ENCODE data around the gene APMAP. TPM values are rescaled to one million over a fixed set of nuclear protein-coding genes. Genes with fewer than 3 reads are reported as not detected.

APMAP gene
- total RNA-seq, 3 donors from 2014 or later (not counting 1 experiment from before 2014, with no cell fraction given) = 205 to 212 (median 207) TPM

GRCh38 chr20:25032065-25032477 is 39.5 kb upstream of the APMAP start:
- H3K27me3 Mint-ChIP-seq (ENCODE audit: low read depth in 2 of 2) = no peaks in the 10 kb centered on the region
- intact Hi-C loops (cut with micrococcal nuclease) = no loop called here
- Histone ChIP-seq H3K36me3 (ENCODE audit: control insufficient read depth, insufficient read depth, low read length) (peaks cover 24% of the 10 kb centered on the region), H3K27ac (ENCODE audit: low read length) (no peak overlapping the region), H3K4me1 (ENCODE audit: control insufficient read depth, insufficient read depth, low read length) (peaks cover 15% of the 10 kb centered on the region), H3K4me3 (ENCODE audit: low read length) (no peak overlapping the region), H3K27me3 (ENCODE audit: control insufficient read depth, insufficient read depth, low read length) (no peaks in the 10 kb centered on the region), H3K9me3 (ENCODE audit: control insufficient read depth, insufficient read depth, low read length) (no peaks in the 10 kb centered on the region)
- peaks cover 38 to 57% of the 10 kb centered on the region in 2 donors for H3K4me1 Mint-ChIP-seq
- no peak overlapping the region for H3K4me3 Mint-ChIP-seq
- no peaks in the 10 kb centered on the region for H3K9me3 Mint-ChIP-seq
- DNase-seq (no peak), ATAC-seq (peak in 1 of 3 donors; percentile 14)
- TF ChIP-seq CTCF (IDR thresholded peaks at IDR 0.05) = no peak
- no peaks in the 10 kb centered on the region for H3K36me3 Mint-ChIP-seq
- H3K27ac Mint-ChIP-seq = no peak overlapping the region
- WGBS (ENCODE audit: insufficient coverage) = 98% methylated on average over 16 of the region's 16 CpGs

- H3K36me3 ChIP-seq (ENCODE audit: control insufficient read depth, insufficient read depth, low read length) = peaks cover 26% of the 10 kb centered on the region
- H3K9me3 Mint-ChIP-seq = no peaks in the 10 kb centered on the region
- WGBS (ENCODE audit: insufficient coverage) = 100% methylated on average over 3 of the region's 3 CpGs
- H3K36me3 Mint-ChIP-seq = no peaks in the 10 kb centered on the region
- H3K27ac Mint-ChIP-seq = peak overlapping the region in 1 of 2 donors; percentile 43
- DNase-seq = no peak
- no peak overlapping the region for H3K4me3 ChIP-seq (ENCODE audit: low read length)
- no peaks in the 10 kb centered on the region for H3K9me3 ChIP-seq (ENCODE audit: control insufficient read depth, insufficient read depth, low read length)
- no peak for ATAC-seq
- no peaks in the 10 kb centered on the region for H3K27me3 Mint-ChIP-seq (ENCODE audit: low read depth in 2 of 2)
- TF ChIP-seq CTCF (IDR thresholded peaks at IDR 0.05) = no peak
- intact Hi-C loops (cut with micrococcal nuclease) = no loop called here
- peaks cover 38 to 55% of the 10 kb centered on the region in 2 donors for H3K4me1 Mint-ChIP-seq
- H3K27ac ChIP-seq (ENCODE audit: low read length) = no peak overlapping the region
- H3K27me3 ChIP-seq (ENCODE audit: control insufficient read depth, insufficient read depth, low read length) = no peaks in the 10 kb centered on the region
- no peak overlapping the region for H3K4me3 Mint-ChIP-seq
- peaks cover 9% of the 10 kb centered on the region for H3K4me1 ChIP-seq (ENCODE audit: control insufficient read depth, insufficient read depth, low read length)
Observed at GRCh38 chr20:25031241-25031640, 38.7 kb upstream of the APMAP start.

DNA sequence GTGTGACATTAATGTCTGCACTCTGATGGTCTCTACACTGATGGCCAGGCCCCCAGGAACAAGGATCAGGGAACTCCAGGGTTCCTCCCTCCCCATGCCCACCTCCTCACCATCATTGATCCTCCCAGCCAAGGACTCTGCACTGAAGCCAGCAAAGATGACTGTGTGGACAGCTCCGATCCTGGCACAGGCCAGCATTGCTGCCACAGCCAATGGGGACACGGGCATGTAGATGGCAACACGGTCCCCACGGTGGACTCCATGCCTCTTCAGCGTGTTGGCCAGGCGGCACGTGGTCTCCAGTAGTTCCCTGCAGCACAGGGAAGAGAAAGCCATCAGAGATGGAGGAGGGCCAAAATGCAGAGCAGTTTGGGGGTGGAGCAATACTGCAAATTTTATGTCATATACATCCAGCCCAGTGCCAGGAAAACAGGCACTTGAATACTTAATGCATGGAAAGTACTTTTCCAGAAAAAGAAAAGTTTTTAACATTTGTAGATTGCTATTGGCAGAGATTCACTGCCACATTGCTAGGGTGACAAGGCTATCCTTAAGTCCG is 38.2 kb upstream of the APMAP start:
- WGBS (ENCODE audit: insufficient coverage) = 96% methylated on average over 8 of the region's 8 CpGs
- H3K36me3 Mint-ChIP-seq = no peaks in the 10 kb centered on the region
- DNase-seq (no peak), ATAC-seq (no peak)
- no peaks in the 10 kb centered on the region for H3K9me3 Mint-ChIP-seq
- H3K27me3 Mint-ChIP-seq (ENCODE audit: low read depth in 2 of 2) = no peaks in the 10 kb centered on the region
- Histone ChIP-seq H3K27ac (ENCODE audit: low read length) (no peak overlapping the region), H3K36me3 (ENCODE audit: control insufficient read depth, insufficient read depth, low read length) (peaks cover 26% of the 10 kb centered on the region), H3K9me3 (ENCODE audit: control insufficient read depth, insufficient read depth, low read length) (no peaks in the 10 kb centered on the region), H3K27me3 (ENCODE audit: control insufficient read depth, insufficient read depth, low read length) (no peaks in the 10 kb centered on the region), H3K4me1 (ENCODE audit: control insufficient read depth, insufficient read depth, low read length) (peaks cover 3% of the 10 kb centered on the region), H3K4me3 (ENCODE audit: low read length) (no peak overlapping the region)
- peak overlapping the region in 1 of 2 donors; percentile 43 for H3K27ac Mint-ChIP-seq
- no peak for TF ChIP-seq CTCF (IDR thresholded peaks at IDR 0.05)
- no peak overlapping the region for H3K4me3 Mint-ChIP-seq
- intact Hi-C loops (cut with micrococcal nuclease) = no loop called here
- peaks cover 36 to 52% of the 10 kb centered on the region in 2 donors for H3K4me1 Mint-ChIP-seq

Measured in natural killer cell (primary cell).